Type B pancreatic cell (in vitro differentiated cells): ENCODE results near the gene DHX16. TPM values are rescaled to one million over a fixed set of nuclear protein-coding genes. Genes with fewer than 3 reads are reported as not detected.

Experiments
- DNase-seq: peaks from one replicate; pipeline ENCODE4 v3.0.0; 2021; ENCODE audit warnings: mixed read lengths; ENCODE audit not compliant: unreplicated experiment; ENCODE audit errors: extremely low spot score
- H3K27ac Mint-ChIP-seq: 2 replicates; pipeline ENCODE4 v1.8.0; 2021; ENCODE audit warnings: mild to moderate bottlenecking, mixed read lengths
- H3K27me3 Mint-ChIP-seq: 2 replicates; pipeline ENCODE4 v1.8.0; 2021; ENCODE audit warnings: mixed read lengths
- H3K36me3 Mint-ChIP-seq: 2 replicates; pipeline ENCODE4 v1.8.0; 2021; ENCODE audit warnings: mixed read lengths
- H3K4me1 Mint-ChIP-seq: one replicate; pipeline ENCODE4 v1.8.0; 2021; ENCODE audit warnings: mixed read lengths; ENCODE audit not compliant: unreplicated experiment
- H3K4me3 Mint-ChIP-seq: 2 replicates; pipeline ENCODE4 v1.8.0; 2021; ENCODE audit warnings: mild to moderate bottlenecking, mixed read lengths
- H3K9me3 Mint-ChIP-seq: 2 replicates; pipeline ENCODE4 v1.8.0; 2021; ENCODE audit warnings: mixed read lengths
- total RNA-seq: library from RNA; stranded (reverse); gene quantifications from 2 replicates; pipeline ENCODE4 v1.2.1, GENCODE V29; 2021; ENCODE audit warnings: low replicate concordance
- TF ChIP-seq, protein P1 (sequence below): fragments of 200-600 bp; sonication (generic); conservative IDR thresholded peaks from 2 replicates; pipeline ENCODE4 v1.5.0; 2021; ENCODE audit warnings: antibody characterized with exemption, mild to moderate bottlenecking

Gene DHX16
- total RNA-seq, 1 donor from 2014 or later: 29.6 TPM

- TF ChIP-seq, protein P1, sequence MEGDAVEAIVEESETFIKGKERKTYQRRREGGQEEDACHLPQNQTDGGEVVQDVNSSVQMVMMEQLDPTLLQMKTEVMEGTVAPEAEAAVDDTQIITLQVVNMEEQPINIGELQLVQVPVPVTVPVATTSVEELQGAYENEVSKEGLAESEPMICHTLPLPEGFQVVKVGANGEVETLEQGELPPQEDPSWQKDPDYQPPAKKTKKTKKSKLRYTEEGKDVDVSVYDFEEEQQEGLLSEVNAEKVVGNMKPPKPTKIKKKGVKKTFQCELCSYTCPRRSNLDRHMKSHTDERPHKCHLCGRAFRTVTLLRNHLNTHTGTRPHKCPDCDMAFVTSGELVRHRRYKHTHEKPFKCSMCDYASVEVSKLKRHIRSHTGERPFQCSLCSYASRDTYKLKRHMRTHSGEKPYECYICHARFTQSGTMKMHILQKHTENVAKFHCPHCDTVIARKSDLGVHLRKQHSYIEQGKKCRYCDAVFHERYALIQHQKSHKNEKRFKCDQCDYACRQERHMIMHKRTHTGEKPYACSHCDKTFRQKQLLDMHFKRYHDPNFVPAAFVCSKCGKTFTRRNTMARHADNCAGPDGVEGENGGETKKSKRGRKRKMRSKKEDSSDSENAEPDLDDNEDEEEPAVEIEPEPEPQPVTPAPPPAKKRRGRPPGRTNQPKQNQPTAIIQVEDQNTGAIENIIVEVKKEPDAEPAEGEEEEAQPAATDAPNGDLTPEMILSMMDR: no peak
- H3K36me3 Mint-ChIP-seq: peaks cover 39% of the 10 kb centered on the region
- H3K4me3 Mint-ChIP-seq: no peak overlapping the region
- H3K27me3 Mint-ChIP-seq: no peaks in the 10 kb centered on the region
- peaks cover under 1% of the 10 kb centered on the region for H3K9me3 Mint-ChIP-seq
- H3K27ac Mint-ChIP-seq: no peak overlapping the region
- peaks cover 15% of the 10 kb centered on the region for H3K4me1 Mint-ChIP-seq
- no peak for DNase-seq
Measured at GRCh38 chr6:30712441-30712945, 39.7 kb upstream of the DHX16 start.

DNA sequence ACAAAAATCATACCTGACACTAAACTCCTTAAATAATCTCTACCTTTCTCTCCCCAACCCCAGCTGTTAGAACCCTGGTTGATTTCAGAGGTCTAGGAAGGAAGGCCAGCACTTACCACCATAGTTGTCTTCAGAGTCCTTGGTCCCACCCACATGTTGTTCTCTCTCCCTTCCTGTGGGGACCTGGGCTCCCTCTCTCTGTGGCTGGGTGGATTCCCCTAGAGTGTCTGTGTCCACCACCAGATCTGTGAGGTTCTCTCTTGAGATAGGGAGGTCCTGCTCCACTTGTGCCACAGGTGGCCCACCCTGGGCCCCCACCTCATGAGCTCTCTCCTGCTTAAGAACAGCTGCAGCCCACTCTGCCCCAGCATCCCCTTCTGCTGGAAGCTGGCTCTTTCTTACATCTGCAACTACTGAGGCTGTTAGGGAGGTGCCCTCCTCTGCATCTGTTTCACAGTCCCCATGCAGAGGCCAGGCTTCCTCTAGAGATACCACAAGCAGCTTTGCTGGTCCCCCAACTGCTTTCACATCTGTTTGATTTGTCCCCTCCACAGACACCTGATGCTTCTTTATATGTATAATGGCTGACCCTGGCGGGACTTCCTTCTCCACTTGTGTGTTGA is 39.1 kb upstream of the DHX16 start:
- DNase-seq: no peak
- Mint-ChIP-seq H3K27ac (no peak overlapping the region), H3K9me3 (no peaks in the 10 kb centered on the region), H3K36me3 (peaks cover 42% of the 10 kb centered on the region), H3K4me3 (no peak overlapping the region), H3K27me3 (no peaks in the 10 kb centered on the region), H3K4me1 (peaks cover 10% of the 10 kb centered on the region)
- TF ChIP-seq, protein P1: no peak

GRCh38 chr6:30709101-30709868 is 36.5 kb upstream of the DHX16 start:
- no peaks in the 10 kb centered on the region for H3K4me1 Mint-ChIP-seq
- H3K9me3 Mint-ChIP-seq: no peaks in the 10 kb centered on the region
- TF ChIP-seq, protein P1: no peak
- no peak overlapping the region for H3K4me3 Mint-ChIP-seq
- H3K27ac Mint-ChIP-seq: no peak overlapping the region
- no peak for DNase-seq
- no peaks in the 10 kb centered on the region for H3K27me3 Mint-ChIP-seq
- H3K36me3 Mint-ChIP-seq: peaks cover 49% of the 10 kb centered on the region

DNA sequence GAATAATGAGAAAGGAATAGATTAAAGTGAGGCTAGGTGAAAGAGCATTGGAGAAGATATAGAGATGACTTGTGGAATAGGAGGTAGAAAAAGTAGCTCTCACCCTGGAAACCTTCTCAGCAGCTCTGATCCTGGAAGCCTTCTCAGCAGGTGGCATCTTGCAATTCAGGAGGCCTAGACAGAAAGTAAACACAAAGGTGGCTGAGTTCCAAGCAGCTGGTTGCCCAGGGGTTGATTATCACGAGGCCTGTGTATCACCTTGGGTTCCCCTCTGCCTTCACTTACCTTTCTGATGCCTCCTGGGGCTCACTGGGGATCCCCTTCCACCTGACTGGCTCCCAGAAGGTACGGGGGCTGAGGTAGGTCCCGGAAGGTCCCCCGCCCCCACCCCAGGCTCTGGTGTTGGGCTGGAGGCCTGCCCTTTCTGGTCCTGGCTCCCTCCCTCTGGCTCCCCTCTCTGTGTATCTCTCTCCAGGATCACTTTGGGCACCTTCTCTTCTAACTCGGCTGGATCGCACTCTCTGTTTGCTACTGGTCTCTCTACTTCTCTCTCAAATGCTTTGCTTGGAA is 34.6 kb upstream of the DHX16 start:
- TF ChIP-seq, protein P1: no peak
- Mint-ChIP-seq H3K27ac (no peak overlapping the region), H3K4me3 (no peak overlapping the region)

DNA sequence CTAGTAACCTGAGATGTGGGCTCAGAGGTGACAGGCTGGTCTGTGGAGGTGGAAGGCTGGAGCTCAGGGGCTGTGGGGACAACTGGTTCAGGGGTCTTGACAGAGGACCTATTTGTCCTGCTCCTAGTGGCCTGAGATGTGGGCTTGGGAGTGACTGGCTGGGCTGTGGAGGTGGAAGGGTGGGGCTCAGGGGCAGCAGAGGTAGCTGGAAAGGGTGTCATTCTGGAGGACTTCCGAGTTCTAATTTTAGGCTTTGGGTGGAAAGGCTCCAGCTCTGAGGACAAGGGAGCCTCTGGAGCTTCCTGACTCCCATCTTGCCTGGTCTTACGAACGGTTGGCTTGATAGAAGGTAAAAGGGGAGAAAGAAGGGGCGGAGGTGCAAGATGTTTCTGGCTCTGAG is 32.8 kb upstream of the DHX16 start:
- Mint-ChIP-seq H3K9me3 (no peaks in the 10 kb centered on the region), H3K27ac (no peak overlapping the region), H3K4me3 (no peak overlapping the region), H3K27me3 (no peaks in the 10 kb centered on the region), H3K36me3 (peaks cover 40% of the 10 kb centered on the region), H3K4me1 (no peaks in the 10 kb centered on the region)
- TF ChIP-seq, protein P1: no peak
- DNase-seq: no peak

More for the DNA sequence above, 34.6 kb upstream of the DHX16 start:
- Mint-ChIP-seq H3K9me3 (no peaks in the 10 kb centered on the region), H3K27me3 (no peaks in the 10 kb centered on the region), H3K36me3 (peaks cover 46% of the 10 kb centered on the region), H3K4me1 (no peaks in the 10 kb centered on the region)
- no peak for DNase-seq
